ENCODE results near the gene RERG.

DNA sequence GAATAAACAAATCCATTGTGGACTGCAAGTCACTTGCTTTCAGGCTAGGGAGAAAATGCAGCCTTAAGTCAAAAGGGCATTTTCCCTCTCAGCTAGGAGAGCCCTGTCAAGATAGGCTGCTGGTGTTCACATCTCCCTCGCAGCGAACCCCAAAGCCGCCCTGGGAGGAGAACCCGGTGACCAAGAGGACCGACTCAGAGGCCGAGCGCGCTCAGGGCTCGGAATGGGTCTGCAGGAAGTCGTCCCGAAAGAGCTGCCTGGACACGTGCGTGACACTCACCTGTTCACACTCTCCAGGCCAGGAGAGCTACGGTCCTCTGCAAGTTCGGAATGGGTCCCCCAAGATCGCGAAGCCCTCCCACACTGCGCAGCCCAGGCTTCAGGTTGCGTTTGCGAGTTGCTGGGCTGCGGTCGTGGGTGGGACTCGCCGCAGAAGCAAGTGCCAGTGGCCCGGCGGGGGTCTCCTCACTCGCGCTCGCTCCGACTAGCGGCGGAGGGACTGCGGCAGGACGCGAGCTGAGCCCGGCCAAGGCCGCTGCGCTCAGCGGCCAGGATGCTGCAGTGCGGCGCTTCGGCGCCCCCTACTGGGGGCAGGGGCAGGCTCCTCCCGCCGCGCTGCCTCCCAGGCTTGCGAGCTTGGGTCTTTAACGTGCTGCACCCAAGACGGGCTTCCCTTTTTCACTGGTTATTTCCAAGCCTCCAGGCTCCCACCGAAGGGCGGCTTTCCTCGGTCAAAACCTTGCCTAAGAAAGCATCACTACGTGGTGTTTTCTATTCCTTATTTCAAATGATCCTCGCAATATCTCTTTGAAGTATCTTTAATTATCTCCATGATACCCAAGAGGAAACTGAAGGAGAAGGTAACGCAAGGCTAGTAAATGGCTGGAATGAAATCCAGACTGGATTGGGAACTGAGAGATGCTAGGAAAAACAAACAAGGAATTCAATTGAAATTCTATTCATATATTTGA lies at the start of gene RERG:
- TF ChIP-seq, protein P1, sequence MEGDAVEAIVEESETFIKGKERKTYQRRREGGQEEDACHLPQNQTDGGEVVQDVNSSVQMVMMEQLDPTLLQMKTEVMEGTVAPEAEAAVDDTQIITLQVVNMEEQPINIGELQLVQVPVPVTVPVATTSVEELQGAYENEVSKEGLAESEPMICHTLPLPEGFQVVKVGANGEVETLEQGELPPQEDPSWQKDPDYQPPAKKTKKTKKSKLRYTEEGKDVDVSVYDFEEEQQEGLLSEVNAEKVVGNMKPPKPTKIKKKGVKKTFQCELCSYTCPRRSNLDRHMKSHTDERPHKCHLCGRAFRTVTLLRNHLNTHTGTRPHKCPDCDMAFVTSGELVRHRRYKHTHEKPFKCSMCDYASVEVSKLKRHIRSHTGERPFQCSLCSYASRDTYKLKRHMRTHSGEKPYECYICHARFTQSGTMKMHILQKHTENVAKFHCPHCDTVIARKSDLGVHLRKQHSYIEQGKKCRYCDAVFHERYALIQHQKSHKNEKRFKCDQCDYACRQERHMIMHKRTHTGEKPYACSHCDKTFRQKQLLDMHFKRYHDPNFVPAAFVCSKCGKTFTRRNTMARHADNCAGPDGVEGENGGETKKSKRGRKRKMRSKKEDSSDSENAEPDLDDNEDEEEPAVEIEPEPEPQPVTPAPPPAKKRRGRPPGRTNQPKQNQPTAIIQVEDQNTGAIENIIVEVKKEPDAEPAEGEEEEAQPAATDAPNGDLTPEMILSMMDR (IDR thresholded peaks at IDR 0.05; ENCODE audit: insufficient read depth, low read depth, low read length), result peak; percentile 68
- TF ChIP-seq EZH2 (IDR thresholded peaks at IDR 0.05; ENCODE audit: insufficient read depth, low read length), result no peak

Data from astrocyte (in vitro differentiated cells and primary cell).